ENCODE data around the gene OBSCN.

- TF ChIP-seq CTCF (IDR thresholded peaks at IDR 0.05; ENCODE audit: insufficient read depth, low read length): no peak
- TF ChIP-seq REST (IDR thresholded peaks at IDR 0.05; ENCODE audit: insufficient replicate concordance, low read depth): no peak
- no peak for TF ChIP-seq POLR2AphosphoS5 (IDR thresholded peaks at IDR 0.05; ENCODE audit: low read depth)
- no peak for TF ChIP-seq GABPA (IDR thresholded peaks at IDR 0.05; ENCODE audit: low read depth)
- no peak for TF ChIP-seq SPI1 (IDR thresholded peaks at IDR 0.05; ENCODE audit: borderline replicate concordance, low read depth)
These were observed 198.1 kb downstream of the OBSCN start for GRCh38 chr1:228405979-228406228.

Measured in HL-60 (cell line).